Measurements from ENCODE around the gene SELENBP1.
"Not testable (repeated sequence)": the region's sequence is repeated elsewhere in the genome, so short reads cannot be mapped to it uniquely, and the experiment has no call there.

SELENBP1 gene

DNA sequence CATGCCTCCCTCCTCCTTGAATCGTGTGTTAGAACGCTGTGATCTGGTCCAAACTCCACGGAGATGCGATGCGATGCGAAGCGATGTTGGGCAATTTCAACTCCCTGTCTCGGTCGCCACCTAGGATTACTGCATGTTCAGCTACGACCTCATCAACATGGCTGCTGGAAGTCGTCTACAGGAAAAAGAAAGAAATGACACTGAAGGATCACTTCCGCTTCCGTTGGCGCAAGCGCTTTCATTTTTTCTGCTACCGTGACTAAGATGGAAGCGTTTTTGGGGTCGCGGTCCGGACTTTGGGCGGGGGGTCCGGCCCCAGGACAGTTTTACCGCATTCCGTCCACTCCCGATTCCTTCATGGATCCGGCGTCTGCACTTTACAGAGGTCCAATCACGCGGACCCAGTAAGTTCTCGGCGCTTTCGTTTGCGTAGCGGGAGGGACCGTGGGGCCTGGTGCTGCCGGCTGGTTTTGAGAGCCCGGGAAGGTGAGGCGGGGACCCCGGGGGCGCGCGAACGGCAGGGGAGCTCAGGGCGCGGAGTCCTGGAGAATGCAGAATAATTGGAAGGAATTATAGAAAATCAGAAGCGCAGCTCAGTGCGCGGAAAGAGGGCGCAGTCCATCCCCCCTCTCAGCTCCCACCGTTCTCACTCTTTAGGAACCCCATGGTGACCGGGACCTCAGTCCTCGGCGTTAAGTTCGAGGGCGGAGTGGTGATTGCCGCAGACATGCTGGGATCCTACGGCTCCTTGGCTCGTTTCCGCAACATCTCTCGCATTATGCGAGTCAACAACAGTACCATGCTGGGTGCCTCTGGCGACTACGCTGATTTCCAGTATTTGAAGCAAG lies 27.0 kb upstream of the SELENBP1 start, which contains the start of gene PSMB4:
TSS of gene PSMB4 (plus strand) at position 250 of the 848 bp plus-strand sequence. CDS start at position 265, 15 bp downstream.
- peak; percentile 92 for DNase-seq (ENCODE audit: low spot score)
- Histone ChIP-seq H3K4me3 (peak within 1 kb of the TSS; percentile 92), H3K27ac (peak within 1 kb of the TSS; percentile 83 to 86)
- TF ChIP-seq, protein P1, sequence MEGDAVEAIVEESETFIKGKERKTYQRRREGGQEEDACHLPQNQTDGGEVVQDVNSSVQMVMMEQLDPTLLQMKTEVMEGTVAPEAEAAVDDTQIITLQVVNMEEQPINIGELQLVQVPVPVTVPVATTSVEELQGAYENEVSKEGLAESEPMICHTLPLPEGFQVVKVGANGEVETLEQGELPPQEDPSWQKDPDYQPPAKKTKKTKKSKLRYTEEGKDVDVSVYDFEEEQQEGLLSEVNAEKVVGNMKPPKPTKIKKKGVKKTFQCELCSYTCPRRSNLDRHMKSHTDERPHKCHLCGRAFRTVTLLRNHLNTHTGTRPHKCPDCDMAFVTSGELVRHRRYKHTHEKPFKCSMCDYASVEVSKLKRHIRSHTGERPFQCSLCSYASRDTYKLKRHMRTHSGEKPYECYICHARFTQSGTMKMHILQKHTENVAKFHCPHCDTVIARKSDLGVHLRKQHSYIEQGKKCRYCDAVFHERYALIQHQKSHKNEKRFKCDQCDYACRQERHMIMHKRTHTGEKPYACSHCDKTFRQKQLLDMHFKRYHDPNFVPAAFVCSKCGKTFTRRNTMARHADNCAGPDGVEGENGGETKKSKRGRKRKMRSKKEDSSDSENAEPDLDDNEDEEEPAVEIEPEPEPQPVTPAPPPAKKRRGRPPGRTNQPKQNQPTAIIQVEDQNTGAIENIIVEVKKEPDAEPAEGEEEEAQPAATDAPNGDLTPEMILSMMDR (IDR thresholded peaks at IDR 0.05) = no peak

DNA sequence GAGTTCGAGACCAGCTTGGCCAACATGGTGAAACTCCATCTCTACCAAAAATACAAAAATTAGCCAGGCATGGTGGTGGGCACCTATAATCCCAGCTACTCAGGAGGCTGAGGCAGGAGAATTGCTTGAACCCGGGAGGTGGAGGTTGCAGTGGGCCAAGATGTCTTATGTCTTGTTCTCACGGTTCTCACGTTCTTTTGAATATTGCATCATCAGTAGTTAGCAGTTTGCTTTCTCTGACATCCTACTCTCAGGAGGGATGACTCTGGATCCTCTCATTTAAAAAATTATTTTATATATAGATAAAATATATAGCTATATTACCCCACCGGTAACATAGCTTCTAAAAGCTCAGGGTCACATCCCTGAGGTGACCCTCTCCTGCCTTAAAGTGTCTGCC lies 23.8 kb upstream of the SELENBP1 start:
- not testable (repeated sequence) for H3K27ac ChIP-seq; H3K4me3 ChIP-seq; DNase-seq (ENCODE audit: low spot score)

DNA sequence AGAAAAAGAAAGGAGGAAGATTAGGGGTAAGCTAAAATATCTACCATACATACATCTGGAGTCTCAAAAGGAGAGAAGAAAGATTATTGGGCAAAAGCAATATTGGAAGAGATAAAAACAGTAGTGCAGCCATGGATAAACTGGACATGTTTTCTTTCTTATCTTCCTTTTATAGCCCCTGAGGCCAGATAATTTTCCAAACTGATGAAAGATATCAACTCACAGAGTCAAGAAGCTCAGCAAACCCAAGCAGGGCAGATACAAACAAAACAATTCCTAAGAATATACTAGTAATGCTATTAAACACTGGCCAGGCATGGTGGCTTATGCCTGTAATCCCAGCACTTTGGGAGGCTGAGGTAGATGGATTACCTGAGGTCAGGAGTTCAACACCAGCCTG lies 21.1 kb upstream of the SELENBP1 start:
- H3K4me3 ChIP-seq = no peak overlapping the region
- no peak overlapping the region for H3K27ac ChIP-seq
- DNase-seq (ENCODE audit: low spot score) = no peak
- TF ChIP-seq, protein P1 (IDR thresholded peaks at IDR 0.05) = no peak

DNA sequence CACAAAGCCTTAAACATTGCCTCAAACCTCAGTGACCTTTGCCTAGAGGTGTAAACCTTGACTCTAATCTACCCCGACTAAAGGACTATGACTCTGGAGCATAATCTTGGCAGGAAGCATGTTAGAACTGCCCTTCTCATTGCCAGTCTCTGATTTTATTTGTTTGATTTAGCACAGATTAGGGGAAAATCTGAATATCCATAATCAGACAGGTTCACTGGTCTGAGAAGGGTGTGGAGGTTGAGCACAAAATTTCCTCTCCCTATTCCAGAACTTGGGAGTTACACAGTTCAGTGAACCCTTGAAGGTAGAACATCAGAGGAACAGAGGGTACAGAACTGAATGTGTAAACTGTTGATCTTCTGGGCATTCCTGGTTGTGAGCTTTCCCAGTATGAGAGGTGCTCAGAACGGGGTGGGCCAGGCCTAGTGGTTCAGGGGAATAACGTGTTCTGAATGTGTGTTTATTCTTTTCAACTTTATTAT lies 18.6 kb upstream of the SELENBP1 start:
- Histone ChIP-seq H3K4me3 (no peak overlapping the region), H3K27ac (no peak overlapping the region)
- TF ChIP-seq, protein P1 (IDR thresholded peaks at IDR 0.05) = no peak
- DNase-seq (ENCODE audit: low spot score) = no peak

DNA sequence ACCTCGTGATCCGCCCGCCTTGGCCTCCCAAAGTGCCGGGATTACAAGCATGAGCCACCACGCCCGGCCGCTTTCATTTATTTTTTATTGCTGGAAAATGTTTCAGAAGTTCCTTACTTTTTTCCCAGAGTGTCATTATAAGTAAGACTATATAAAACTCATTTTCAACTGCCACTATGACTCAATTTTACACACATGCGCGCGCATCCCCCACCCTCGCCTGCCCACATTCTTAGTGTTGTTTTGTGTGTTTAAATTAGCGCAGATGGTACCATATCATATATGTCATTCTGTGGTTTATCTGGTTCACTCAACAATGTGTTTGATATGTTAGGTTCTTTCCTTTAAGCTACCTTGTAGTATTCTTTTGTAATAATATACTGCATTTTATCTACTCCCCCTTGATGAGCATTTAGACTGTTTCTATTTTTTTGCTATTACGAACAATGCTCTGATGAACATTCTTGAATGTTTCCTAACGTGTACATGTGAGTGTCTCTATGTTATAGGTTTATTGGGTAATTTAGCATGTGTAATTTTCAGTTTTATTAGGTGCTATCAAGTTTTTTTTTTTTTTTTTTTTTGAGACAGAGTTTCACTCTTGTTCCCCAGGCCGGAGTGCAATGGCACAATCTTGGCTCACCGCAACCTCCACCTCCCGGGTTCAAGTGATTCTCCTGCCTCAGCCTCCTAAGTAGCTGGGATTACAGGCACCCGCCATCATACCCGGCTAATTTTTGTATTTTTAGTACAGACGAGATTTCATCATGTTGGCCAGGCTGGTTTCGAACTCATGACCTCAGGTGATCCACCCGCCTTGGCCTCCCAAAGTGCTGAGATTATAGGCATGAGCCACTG lies 17.9 kb upstream of the SELENBP1 start:
- not testable (repeated sequence) for H3K27ac ChIP-seq; DNase-seq (ENCODE audit: low spot score); H3K4me3 ChIP-seq

DNA sequence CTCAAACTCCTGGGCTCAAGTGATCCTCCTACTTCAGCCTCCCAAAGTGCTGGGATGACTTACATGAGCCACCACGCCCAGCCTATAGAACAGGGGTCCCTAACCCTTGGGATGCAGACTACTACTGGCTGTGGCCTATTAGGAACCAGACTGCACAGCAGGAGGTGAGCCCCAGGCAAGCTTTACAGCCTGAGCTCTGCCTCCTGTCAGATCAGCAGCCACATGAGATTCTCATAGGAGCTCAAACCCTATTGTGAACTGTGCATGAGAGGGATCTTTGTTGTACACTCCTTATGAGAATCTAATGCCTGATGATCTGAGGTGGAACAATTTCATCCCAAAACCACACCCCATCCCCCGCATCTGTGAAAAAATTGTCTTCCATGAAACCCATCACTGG lies 13.5 kb upstream of the SELENBP1 start:
- H3K4me3 ChIP-seq = no peak overlapping the region
- H3K27ac ChIP-seq = no peak overlapping the region
- TF ChIP-seq, protein P1 (IDR thresholded peaks at IDR 0.05) = no peak
- DNase-seq (ENCODE audit: low spot score) = no peak

DNA sequence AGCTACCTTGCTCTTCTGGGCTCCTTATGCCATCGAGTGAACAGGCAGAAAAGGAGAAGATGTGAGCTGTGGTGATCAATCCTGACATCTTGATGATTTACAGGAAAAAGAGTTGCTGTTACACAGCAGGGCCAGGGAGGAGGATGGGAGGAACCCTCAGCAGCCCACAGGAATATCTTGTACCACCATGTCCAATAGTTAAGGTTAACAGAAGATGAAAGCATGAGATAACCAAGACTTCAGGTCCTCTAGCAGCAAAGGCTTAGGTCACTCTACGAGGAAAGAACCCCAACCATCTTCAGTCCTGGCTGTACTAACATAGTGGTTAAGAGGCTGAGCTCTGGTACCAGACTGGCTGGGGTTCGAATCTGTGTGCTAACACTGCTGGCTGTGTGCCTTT lies 12.1 kb upstream of the SELENBP1 start:
- Histone ChIP-seq H3K27ac (no peak overlapping the region), H3K4me3 (no peak overlapping the region)
- no peak for DNase-seq (ENCODE audit: low spot score)
- TF ChIP-seq, protein P1 (IDR thresholded peaks at IDR 0.05) = no peak

Measured in coronary artery (tissue), 2 donors.